Measurements from ENCODE around the gene RABL3. TPM values are rescaled to one million over a fixed set of nuclear protein-coding genes. Genes with fewer than 3 reads are reported as not detected.

The RABL3 gene
- total RNA-seq, 1 experiment from 2014 or later, result 18.2 TPM

DNA sequence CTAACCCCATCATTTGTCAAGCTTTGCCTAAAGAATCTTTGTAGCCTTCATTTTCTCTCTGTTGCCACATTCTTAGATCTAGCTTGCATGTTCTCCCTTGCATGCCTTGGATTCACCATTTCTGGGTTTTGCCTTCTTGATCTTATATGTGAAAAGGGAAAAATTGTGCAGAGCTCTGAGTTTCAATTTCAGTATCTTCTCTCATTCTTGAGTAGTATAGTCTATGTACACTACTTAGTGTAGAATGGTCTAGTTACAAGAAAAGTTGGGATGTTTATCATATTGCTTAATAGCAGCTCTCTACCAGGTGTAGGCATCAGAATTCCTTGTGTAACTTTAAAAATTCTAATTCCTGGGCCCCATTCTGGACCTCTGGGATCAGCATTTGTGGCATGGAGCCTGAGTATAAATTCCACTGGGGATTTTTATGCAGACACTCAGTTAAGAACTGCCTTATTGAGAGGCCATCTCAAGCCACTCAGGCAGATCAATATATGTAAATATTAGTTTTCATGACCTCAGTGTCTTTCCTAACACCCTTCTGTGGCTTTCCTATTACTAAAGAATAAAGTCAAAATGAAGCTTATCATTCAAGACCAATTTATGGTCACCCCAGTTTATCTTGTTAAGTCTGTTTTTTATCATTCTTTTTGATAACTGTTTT, 23.6 kb upstream of the RABL3 start:
- Histone ChIP-seq H3K36me3 (ENCODE audit: insufficient read depth, low read length, poor library complexity, severe bottlenecking) (no peaks in the 10 kb centered on the region), H3K4me1 (ENCODE audit: insufficient read depth, low read length, poor library complexity, severe bottlenecking) (peaks cover 15% of the 10 kb centered on the region), H3K9me3 (ENCODE audit: low read depth, low read length, poor library complexity, severe bottlenecking) (no peaks in the 10 kb centered on the region), H3K27me3 (replicated peaks; ENCODE audit: insufficient read depth, low read depth, low read length, poor library complexity) (no peaks in the 10 kb centered on the region), H3K27ac (ENCODE audit: low read depth, low read length, poor library complexity, severe bottlenecking) (no peak overlapping the region), H3K4me3 (ENCODE audit: low read depth, low read length, poor library complexity, severe bottlenecking) (no peak overlapping the region)
- ChIA-PET CTCF (no interaction called here), POLR2A (ENCODE audit: low non-redundant PET) (interaction anchor here (0.6 kb wide), 1 partner anchor 307 kb away, joined by 3 read pairs; no protein-coding TSS in a partner anchor)
- intact Hi-C loops (cut with micrococcal nuclease; ENCODE audit: unreplicated experiment), result no loop called here
- no peak for DNase-seq (ENCODE audit: low spot score)
- no TSS peak for BruUV-seq (replicated peaks)
- TF ChIP-seq EZH2 (IDR thresholded peaks at IDR 0.05; ENCODE audit: borderline replicate concordance, low read depth, low read length, poor library complexity, severe bottlenecking), result no peak
- TF ChIP-seq, protein P1, sequence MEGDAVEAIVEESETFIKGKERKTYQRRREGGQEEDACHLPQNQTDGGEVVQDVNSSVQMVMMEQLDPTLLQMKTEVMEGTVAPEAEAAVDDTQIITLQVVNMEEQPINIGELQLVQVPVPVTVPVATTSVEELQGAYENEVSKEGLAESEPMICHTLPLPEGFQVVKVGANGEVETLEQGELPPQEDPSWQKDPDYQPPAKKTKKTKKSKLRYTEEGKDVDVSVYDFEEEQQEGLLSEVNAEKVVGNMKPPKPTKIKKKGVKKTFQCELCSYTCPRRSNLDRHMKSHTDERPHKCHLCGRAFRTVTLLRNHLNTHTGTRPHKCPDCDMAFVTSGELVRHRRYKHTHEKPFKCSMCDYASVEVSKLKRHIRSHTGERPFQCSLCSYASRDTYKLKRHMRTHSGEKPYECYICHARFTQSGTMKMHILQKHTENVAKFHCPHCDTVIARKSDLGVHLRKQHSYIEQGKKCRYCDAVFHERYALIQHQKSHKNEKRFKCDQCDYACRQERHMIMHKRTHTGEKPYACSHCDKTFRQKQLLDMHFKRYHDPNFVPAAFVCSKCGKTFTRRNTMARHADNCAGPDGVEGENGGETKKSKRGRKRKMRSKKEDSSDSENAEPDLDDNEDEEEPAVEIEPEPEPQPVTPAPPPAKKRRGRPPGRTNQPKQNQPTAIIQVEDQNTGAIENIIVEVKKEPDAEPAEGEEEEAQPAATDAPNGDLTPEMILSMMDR (conservative IDR thresholded peaks at IDR 0.05; ENCODE audit: low read depth, low read length), result no peak

DNA sequence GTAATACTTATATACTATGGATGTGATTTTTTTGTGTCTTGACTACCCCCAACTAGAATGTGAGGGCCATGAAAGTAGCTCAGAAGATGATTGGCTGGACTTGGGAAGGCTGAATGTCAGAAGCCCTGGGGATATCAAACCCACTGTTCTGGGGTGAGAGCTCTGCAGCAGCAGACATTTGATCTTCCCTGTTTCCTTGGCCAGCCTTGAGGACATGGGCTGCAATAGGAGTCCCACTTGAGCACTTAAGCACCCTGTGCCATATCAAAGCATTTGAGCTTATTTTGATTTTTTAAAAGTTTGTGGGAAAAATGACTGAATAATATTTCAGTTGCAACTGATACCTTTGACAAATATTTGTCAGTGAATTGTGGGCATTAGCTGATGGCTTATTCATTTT, 21.9 kb upstream of the RABL3 start:
- Histone ChIP-seq H3K4me1 (ENCODE audit: insufficient read depth, low read length, poor library complexity, severe bottlenecking) (peaks cover 15% of the 10 kb centered on the region), H3K27me3 (replicated peaks; ENCODE audit: insufficient read depth, low read depth, low read length, poor library complexity) (no peaks in the 10 kb centered on the region), H3K9me3 (ENCODE audit: low read depth, low read length, poor library complexity, severe bottlenecking) (no peaks in the 10 kb centered on the region), H3K4me3 (ENCODE audit: low read depth, low read length, poor library complexity, severe bottlenecking) (no peak overlapping the region), H3K27ac (ENCODE audit: low read depth, low read length, poor library complexity, severe bottlenecking) (no peak overlapping the region), H3K36me3 (ENCODE audit: insufficient read depth, low read length, poor library complexity, severe bottlenecking) (no peaks in the 10 kb centered on the region)
- intact Hi-C loops (cut with micrococcal nuclease; ENCODE audit: unreplicated experiment), result no loop called here
- no TSS peak for BruUV-seq (replicated peaks)
- ChIA-PET CTCF (no interaction called here), POLR2A (ENCODE audit: low non-redundant PET) (no interaction called here)
- TF ChIP-seq, protein P1 (conservative IDR thresholded peaks at IDR 0.05; ENCODE audit: low read depth, low read length), result no peak
- no peak for TF ChIP-seq EZH2 (IDR thresholded peaks at IDR 0.05; ENCODE audit: borderline replicate concordance, low read depth, low read length, poor library complexity, severe bottlenecking)
- DNase-seq (ENCODE audit: low spot score), result no peak

DNA sequence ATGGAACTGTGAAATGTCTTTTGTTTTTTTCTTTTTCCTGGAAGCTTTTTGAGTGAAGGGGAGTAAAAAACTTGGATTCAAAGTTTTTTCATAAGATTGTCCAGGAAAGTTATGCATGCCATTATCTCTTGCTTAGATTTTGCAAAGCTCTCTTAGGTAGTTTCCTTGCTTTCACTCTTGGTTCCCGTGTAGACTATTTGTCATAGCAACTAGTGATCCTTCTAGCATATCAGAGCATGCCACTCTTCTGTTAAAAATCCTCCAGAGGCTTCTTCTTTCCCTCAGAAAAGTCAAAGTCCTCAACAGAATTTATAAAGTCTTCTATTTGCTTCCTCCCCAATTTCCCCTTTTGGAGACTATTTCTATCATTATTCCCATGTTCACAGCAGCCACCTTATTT, 21.3 kb upstream of the RABL3 start:
- ChIA-PET POLR2A (ENCODE audit: low non-redundant PET) (no interaction called here), CTCF (no interaction called here)
- H3K9me3 ChIP-seq (ENCODE audit: low read depth, low read length, poor library complexity, severe bottlenecking), result no peaks in the 10 kb centered on the region
- no peaks in the 10 kb centered on the region for H3K27me3 ChIP-seq (replicated peaks; ENCODE audit: insufficient read depth, low read depth, low read length, poor library complexity)
- BruUV-seq (replicated peaks), result no TSS peak
- H3K27ac ChIP-seq (ENCODE audit: low read depth, low read length, poor library complexity, severe bottlenecking), result no peak overlapping the region
- DNase-seq (ENCODE audit: low spot score), result no peak
- no peak overlapping the region for H3K4me3 ChIP-seq (ENCODE audit: low read depth, low read length, poor library complexity, severe bottlenecking)
- intact Hi-C loops (cut with micrococcal nuclease; ENCODE audit: unreplicated experiment), result no loop called here
- peaks cover 15% of the 10 kb centered on the region for H3K4me1 ChIP-seq (ENCODE audit: insufficient read depth, low read length, poor library complexity, severe bottlenecking)
- H3K36me3 ChIP-seq (ENCODE audit: insufficient read depth, low read length, poor library complexity, severe bottlenecking), result no peaks in the 10 kb centered on the region
- TF ChIP-seq, protein P1 (conservative IDR thresholded peaks at IDR 0.05; ENCODE audit: low read depth, low read length), result no peak
- TF ChIP-seq EZH2 (IDR thresholded peaks at IDR 0.05; ENCODE audit: borderline replicate concordance, low read depth, low read length, poor library complexity, severe bottlenecking), result no peak
